Right lung (tissue), 5 donors: Measurements from ENCODE around the gene RMI2. TPM values are rescaled to one million over a fixed set of nuclear protein-coding genes. Genes with fewer than 3 reads are reported as not detected.

Experiments
- DNase-seq, 2 donors: peaks; one replicate each; pipeline ENCODE4 v3.0.0-alpha.2; 2013
- polyA plus RNA-seq, 5 donors: library from polyadenylated mRNA; unstranded; fragments of 120-200 nt; gene quantifications; one replicate each; pipeline versions ENCODE4 v1.2.1 to v1.2.3, GENCODE V29; 2013; ENCODE audit warnings: inconsistent platforms in 1 of 5, low replicate concordance in 1 of 5; ENCODE audit not compliant: insufficient read length in 5 of 5, insufficient read depth in 1 of 5

Gene RMI2
- polyA plus RNA-seq, 5 donors = 19.9 to 31.1 (median 30.6) TPM

DNA sequence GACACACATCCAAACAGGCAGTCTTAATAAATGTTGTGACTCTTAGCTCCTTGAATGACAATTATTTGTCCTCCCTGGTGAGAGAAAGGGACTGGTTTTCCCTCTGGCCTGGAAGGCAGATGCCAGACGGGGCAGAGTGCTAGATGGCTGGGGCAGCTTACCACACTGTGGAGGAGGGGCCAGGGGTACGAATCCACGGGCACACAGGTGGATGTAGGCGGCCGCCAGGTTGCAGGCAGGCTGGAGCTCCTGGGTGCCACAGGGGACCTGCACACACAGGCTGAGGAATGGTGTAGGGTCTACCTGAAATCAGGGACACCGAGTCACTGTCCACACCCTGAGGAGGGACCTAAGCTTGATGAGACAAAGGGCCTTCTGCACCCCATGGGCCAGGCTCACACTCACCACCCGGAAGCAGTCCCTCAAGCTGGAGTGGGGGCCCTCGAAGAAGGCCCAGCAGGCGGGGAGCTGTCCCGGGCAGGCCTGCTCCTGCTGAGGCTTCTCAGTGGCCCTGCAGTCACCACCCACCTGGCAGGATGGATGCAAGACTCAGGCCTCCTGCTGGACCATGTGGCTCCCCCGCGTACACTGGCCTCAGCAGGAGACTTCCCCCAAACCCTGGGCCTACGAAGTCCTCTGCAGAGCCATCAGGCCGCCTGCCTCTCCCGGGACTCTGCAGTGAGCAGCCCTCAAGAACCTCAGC is 38.4 kb downstream of the RMI2 start:
- no peak for DNase-seq

DNA sequence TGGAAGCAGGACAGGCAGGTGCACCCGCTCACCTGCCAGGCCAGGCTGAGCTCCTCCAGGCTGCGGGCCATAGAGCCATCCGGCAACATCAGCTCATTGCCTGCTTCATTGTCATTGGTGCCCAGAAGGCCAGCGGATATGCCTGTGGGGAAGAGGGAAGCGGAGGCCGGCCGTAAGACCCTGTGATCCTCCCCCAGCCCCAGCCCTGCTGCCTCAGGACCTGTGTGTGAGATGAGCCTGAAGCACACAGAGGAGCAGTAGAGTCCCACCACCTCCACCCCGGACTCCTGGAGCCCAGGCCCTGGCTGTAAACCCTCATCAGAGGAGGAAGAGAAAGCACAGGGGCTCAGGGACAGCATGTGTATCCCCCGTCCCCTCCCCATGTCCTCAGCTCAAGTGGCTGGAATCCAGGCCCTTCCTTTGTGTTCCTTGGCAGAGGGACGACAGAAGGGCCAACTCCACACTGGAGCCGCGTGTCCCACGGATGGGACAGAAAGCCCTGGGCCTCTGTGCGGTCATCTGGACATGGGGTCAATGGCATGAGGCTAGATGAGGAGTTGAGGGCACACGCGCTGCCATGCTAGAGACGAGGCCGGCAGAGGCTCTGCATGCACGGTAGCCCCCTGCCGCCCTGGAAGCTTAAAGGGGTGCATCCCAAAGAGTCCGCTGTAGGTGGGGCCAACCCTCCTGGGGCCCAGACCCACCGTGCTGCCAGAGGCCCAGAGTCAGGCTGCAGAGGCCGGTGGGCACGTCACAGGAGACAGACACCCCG is 39.1 kb downstream of the RMI2 start:
- DNase-seq = no peak

DNA sequence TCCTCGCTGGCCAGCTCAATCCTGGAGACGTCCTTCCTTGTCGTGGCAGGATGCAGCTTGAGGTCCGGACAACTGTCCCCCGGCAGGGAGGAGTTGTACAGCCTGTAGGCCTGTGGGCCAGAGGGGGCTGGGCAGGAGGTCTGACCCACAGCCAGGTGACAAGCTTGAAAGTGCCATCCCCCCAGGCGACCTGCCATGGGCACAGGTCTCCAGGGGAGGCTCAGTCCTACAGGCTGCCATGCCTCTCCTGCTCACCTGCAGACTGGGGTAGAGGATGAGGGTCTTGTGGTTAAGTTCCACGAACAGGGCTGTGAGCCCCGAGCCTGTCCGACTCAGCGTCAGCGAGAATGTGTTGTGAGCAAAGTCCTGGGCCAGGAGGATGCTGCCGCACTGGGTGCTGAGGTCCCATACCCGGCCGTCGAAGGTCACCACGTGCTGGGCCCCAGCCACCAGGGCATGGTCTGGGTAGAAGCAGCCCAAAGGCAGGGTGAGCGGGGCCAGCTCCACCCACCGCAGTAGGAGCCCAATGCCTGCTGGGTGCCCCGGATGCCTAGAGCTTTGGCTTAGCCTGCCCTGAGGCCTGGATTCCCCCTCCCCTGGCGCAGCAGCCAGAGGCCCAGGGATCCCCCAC is 39.8 kb downstream of the RMI2 start:
- DNase-seq = no peak

DNA sequence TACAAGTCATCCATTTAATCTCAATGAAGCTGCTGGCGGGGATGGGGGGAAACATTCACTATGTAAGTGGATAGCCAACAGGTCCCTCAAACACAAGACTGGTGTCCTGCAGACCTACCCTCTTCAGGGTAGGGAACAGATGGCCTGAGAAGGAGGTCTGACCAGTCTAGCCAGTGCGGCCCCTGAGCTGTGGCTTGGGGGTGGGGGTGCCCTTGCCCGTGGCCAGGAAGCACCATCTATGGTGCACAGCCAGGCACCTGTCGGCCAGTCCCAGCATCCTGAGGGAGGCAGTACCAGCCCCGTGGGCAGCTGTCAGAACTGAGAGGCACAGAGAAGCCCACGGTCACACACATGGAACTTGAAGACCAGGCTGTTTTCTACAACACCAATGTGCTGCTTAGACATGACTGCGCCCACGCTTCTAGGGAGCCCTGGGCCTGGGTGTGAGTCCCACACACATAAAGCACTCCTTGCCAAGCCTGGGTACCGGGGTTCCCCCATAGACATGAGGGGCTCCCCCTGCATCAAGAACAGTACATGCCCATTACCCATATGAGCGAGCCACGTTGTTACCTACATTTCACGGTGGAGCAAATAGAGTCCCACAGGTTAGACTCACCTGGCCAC is 40.9 kb downstream of the RMI2 start:
- no peak for DNase-seq

DNA sequence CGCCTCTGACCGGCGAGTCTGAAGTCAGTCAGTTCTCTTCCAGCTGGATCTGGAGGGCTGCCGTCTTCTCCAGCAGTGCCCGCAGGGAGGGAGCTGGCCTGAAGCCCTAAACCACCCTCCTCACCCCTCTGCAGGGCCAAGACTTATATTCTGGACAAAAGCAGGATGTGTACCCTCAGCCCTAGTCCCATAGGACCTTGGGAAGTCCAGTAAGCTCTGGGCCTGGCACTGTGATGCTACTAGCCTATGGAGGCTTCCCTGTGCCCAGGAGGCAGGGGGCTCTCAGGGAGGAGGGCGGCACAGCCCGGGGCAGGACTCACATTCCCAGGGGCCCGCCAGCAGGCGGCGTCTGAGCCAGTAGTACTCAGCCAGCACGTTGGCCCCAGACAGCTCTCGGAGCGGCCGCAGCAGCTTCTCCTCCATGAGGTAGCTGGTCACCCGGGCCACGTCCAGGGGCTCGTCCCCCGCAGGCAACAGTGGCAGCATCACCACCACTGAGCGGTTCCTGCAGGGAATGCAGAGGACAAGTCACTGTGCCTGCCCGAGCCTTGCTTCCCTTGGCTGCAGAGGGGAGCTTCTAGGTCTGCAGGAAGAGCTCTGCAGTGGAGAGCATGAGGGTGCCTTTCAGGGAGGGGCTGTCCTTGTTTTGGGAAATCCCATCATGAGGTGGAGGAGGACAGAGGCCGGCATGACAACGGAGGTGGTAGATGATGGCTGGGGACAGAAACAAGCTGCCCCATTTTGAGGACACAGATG is 41.7 kb downstream of the RMI2 start:
- DNase-seq = no peak

DNA sequence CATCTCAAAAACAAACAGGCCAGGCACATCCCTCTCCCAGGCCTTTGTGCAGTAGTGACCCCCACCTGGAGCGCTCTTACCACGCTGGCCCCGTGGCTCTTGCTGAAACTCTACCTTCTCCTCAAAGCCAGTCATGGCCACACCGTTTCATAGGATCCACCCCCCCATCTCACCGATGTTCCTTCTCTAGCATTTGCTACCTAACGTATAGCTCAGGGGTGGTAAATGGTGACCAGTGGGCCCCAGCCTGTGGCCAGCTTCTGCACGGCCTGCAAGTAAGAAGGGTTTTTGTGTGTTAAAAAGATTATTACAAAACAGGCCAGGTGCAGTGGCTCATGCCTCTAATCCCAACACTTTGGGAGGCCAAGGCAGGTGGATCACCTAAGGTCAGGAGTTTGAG is 43.8 kb downstream of the RMI2 start:
- DNase-seq = no peak

DNA sequence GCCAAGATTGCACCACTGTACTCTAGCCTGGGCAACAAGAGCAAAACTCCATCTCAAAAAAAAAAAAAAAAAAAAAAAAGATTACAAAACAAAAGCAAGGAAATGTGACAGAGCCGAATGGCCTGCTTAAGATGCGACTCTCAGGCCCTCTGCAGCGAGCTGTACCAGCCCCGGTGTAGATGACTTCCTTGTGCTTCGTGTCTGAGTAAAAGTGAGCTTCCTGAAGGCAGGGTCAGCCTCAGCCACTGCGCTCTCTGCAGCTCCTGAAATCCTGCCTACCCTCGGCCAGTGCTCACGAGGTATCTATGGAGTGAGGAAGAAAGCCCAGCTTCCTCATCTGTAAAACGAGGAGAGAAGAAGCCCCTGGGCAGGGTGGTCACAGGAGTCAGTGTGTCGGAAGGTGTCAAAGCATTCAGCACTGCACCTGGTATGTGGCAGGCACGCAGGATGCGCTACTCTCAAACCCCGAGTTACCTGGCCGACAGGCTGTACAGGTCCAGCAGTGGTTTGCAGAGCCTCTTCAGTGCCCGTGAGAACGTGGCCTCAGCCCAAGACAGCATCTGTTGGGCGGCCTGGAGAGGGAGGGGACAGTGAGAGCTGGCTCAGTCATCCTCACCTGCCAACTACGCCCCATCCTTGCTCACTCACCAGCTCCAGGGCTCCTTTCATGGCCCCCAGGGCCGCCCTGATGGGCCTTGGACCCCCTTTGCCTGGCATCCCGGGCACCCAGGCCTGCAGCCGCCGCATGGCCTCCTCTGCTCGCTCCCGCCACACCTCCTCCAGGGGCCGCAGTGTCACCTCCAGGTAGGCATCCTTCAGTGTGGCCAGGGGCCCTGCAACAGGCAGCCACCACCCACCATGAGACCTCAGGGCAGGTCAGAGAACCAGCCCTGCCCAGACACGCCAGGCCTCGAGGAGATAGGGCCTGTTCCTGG is 44.6 kb downstream of the RMI2 start:
- no peak for DNase-seq

DNA sequence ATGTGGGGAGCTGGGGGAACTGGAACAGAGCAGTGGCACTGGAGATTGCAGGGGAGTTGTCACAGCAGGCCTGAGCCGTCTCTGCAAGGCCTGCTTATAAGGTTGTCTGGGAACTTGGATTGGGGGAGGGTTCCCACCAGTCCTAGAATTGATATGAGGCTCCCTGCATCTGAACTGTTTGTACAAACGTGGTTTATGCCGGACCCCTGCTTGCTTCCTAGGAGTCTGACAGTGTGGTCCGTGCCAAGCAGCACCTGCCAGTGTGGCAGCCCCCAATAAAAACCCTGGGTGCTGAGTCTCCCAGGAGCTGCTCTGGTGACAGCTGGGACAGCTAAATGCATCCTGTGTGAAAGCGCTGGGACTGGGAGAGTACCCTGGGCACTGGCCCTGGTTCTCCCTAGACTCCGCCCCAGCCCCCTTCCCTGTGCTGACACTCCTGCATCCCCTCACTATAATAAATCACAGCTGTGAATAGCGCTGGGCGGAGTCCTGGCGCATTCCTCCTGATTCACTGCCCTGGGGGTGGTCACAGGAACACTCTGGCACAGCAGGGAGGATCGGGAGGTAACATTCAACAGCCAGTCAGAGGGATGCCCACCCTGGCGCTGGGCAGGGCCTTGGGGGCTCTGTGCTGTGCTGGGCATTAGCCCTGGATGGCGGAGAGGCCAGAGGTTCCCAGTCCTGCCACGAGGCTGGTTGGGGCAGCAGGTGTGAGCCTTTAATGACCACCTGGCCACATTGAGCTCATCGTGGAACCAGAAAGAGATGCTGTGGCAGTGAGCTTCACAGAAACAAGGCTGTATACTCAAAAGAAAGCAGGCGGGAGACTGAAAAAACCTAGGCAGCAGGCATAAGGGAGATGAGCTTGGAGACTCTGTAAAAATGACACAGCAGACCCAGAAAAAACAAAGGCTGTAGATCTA is 45.6 kb downstream of the RMI2 start:
- no peak for DNase-seq

DNA sequence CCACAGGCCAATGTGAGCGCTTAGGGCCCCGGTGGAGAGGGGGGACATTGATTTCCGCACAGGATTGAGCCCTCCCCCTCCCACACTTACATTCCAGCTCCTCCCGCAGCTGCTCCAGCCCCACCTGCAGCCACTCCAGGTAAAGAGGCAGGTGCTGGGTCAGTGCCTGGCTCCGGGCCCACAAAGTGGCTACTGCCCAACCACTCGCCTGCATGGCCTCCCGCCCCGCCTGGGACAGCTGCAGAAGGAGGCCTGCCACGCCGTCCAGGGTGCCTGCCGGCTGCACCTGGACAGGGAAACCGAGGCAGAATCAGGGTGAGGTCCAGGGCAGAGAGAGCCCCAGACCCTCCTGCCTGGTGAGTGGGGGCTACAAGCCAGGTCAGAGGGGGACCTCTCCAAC is 46.3 kb downstream of the RMI2 start:
- no peak for DNase-seq

DNA sequence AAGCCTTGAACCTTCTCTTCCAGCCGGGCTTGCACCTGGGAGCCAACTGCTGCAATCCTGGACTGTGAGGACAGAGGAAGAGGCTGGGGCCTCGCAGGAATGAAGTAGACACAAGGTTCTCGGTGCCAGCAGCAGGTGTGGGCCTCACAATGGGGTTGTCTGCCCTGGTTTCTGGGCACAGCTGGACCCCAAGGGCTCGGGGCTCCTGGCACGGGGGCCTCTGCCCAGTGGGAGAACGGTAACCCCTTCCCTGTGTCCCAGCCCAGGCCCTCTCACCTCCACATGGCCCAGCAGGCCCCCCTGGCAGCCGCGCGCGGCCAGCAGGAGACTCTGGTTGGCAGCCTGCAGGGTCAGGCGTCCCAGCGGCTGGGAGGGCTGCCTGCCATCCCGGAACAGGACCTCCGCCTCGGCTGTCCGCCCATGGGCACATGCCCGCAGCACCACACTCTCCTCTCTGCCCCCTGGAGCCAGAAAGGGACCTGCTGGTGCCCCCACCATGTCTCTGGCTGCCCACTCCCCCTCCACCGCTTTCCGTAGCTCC is 46.9 kb downstream of the RMI2 start:
- DNase-seq = no peak

DNA sequence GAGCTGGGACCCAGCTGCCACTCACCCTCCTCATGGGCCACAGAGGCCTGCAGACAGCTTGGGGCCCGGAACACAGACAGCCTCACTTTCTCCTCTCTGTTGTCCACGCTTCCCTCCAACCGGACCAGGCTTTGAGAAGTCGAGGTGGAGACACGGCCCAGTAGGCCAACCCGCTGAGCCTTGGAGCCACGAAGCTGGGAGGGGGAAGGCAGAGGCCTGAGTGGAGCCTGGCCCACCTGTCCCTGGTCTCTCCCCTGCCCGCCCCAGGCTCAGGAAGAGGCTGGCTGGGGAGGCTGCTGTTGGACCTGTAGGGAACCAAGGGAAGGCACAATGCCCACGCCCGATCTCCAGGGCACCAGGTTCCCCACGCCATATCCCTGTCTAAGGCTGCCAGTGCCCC is 48.1 kb downstream of the RMI2 start:
- no peak for DNase-seq

DNA sequence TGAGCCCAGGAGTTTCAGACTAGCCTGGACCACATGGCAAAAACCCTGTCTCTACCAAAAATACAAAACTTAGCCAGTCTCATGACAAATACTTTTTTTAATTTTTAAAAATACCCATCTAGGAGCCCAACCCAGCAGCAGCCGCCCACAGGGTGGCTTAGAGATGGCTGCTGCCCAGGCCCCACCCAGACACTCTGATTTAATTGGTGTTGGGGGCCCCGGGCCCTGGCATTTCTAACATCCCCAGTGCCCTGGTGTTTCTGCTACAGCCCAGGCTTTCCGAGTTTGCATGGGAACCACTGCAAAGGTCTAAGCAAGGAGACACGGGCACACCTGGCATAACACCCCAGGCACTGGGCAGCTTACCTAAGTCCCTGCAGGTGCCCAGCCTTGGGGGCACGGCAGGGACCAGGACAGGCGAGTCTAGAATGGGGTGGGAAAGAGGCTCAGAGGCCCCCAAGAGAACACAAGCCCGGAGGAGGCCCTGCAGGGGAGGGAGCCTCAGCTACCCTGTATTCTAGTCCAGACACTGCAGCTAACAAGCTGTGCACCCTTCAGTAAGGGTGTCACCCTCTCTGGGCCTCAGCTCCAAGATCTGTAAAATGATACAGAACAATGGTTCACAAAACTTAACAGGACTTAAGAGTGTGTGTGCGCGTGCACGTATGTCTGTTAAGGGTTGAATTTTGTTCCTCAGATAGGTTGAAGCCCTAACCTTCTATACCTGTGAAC is 48.8 kb downstream of the RMI2 start:
- DNase-seq = no peak

DNA sequence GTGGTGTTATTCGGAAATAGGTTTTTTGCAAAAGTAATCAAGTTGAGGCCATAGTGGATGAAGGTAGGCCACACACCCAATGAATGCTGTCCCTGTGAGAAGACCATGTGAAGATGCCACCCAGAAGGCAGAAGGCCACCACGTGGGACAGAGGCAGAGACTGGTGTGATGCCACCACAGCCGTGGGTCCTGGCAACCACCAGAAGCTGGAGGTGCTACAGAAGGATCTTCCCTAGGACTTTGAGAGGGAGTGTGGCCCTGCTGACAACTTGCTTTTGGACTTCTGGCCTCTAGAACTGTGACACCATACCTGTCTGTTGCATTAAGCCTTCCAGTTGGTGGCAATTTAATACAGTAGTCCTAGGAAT is 49.3 kb downstream of the RMI2 start:
- DNase-seq = no peak

DNA sequence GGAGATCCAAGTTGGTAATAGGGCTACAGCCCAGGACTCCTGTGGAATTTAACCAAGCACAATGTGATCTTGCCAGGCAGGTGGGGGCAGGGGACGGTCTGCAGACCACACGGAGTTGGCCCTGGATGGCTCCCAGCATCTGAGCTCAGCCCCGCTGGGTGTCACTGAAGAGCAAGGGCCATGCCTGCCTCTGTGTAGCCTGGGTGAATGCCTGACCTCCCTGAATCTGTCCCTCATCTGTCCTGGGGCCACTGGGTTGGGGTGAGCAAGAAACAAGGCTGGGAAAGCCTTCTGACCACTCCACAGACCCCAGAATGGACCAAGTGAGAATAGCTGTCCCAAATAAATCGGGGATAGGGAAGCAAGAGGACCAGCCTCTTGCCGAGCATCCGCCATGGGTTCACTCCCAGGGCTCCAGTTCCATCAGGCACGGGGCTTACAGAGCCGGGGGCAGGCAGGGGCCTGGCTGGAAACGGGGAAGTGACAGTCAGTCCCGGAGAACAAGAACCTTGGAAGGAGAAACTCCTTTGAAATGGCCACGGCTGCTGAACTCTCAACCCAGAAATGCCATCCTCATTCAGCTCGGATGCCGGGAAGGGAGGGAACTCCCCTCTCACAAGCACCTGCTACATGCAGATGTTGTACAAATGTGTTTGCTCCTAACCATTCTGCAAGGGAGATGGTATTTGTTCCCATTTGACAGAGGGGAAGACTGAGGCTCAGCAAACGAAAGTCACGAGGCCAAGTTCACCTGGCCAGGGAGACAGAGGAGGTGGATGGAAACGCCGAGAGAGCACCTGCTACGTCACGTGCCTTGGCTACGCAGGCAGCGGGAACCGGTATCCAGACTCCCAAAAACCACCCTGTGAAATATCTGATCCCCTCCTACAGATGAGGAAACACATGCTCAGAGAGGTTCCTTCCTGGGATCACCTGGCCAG is 50.0 kb downstream of the RMI2 start:
- no peak for DNase-seq

DNA sequence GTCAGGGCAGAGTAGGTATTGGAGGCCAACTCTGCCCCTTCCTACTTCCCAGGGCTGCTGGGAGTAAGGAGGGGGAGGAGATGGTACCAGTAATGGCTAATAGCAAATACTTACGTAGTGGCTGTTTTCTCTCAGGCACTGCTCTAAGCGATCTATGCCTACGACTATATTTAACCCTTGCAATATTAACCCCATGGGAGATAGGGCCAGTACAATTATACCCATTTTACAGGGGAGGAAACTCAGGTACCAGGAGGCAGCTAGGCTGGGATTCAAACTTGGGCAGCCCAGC is 50.6 kb downstream of the RMI2 start:
- DNase-seq = no peak

DNA sequence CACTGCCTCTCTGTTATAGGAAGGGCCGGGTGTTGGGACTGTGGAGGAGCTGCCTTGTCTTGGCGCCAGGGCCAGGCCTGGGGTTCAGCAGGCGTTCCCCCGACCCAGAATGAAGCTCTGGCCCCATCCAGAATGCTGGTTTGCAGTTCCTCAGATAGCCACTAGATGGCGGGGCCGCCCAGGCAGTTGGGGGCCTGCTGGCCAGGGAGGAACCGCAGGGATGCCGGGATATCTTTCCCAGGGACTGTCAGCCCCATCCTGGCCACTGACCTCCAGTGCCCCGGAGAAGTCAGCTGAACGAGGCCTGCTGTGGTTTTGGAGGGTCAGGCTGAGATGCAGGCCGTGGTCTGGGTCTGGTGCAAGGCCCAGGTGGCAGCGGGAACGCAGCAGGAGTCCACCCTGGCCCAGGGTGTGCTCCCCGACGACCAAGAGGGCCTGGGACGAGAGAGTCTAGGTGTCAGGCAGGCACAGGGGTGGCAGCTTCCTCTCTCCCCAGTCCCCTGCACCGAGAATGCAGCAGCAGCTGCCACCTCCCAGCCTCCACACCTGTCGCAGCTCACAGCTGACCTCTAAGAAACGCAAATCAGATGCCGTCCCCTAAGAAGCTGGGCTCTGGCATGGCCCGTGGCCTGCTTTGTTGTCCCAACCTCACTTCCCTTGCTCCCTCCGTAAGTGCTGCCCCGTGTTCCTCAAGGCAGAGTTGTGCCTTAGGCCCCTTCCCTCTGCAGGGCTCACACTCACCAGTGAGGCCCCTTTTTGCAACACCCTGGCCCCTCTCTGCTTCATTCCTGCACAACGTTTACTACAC is 51.2 kb downstream of the RMI2 start:
- peak in 1 of 2 donors; percentile 69 for DNase-seq

DNA sequence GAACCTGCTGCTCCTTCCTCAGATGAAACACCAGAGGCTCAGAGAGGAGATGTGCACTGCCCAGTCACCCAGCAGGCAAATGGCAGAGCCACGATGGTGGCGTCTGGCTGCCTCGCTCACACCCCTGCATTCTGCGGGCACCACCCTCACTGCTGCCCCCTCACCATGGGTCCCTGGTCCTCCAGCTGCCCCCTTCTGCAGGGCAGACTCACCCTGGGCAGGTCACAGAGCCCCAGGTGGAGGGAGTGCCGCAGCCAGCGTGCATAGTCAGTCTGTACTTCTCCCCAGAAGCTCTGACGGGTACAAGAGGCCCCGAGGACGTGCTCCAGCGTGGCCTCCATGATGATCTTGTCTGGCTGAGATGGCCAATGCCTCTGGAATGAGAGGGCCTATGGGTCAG is 52.9 kb downstream of the RMI2 start:
- DNase-seq = no peak
